Activated T-helper 9 cell treated with anti-CD3 and anti-CD28 coated beads, Interleukin-2, amount 50 U/mL, for 16 hours (primary cell): Measurements from ENCODE around the gene KDM2A.

ENCODE experiments used
- DNase-seq: peaks from one replicate; pipeline ENCODE4 v3.0.0-alpha.2; 2020; ENCODE audit warnings: low read depth

Gene KDM2A

GRCh38 chr11:67118801-67119584, at the start of gene KDM2A:
TSS of gene KDM2A (plus strand) at chr11:67119263. CDS start at chr11:67121317, 2,054 bp downstream.
- DNase-seq, result peak; percentile 99

GRCh38 chr11:67071420-67072284, 47.4 kb upstream of the KDM2A start:
- DNase-seq, result peak; percentile 59

- DNase-seq, result no peak
Measured at GRCh38 chr11:67072295-67072694, 46.8 kb upstream of the KDM2A start.

- no peak for DNase-seq
Measured at GRCh38 chr11:67073908-67074307, 45.2 kb upstream of the KDM2A start.

- no peak for DNase-seq
Measured at GRCh38 chr11:67076202-67076601, 42.9 kb upstream of the KDM2A start.

DNA sequence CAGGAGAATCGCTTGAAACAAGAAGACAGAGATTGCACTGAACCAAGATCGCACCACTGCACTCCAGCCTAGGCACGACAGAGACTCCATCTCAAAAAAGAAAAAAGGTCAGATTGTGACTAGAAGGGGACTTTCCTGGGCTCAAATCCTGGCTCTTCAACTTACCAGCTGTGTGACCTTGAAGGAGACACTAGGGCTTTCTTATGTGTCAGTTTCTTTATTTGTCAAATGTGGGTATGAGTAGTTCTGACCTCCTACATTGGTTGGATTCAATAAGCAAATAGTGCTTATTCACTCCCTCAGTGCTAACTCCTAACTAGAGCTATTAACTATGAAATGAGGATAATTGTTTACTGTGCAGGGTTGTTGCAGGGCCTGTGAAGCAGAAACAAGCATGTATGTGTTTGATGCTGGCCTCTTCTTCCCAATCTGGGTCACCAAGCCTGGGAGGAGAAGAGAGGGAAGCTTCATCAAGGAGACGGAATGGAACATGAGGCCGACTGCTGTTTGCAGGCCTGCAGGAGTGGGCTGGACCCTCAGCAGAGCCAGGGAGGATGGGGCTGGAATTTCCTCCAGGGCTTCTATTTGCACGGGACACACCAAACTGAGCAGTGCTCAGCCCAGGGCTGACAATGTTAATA, 39.9 kb upstream of the KDM2A start:
- no peak for DNase-seq

DNA sequence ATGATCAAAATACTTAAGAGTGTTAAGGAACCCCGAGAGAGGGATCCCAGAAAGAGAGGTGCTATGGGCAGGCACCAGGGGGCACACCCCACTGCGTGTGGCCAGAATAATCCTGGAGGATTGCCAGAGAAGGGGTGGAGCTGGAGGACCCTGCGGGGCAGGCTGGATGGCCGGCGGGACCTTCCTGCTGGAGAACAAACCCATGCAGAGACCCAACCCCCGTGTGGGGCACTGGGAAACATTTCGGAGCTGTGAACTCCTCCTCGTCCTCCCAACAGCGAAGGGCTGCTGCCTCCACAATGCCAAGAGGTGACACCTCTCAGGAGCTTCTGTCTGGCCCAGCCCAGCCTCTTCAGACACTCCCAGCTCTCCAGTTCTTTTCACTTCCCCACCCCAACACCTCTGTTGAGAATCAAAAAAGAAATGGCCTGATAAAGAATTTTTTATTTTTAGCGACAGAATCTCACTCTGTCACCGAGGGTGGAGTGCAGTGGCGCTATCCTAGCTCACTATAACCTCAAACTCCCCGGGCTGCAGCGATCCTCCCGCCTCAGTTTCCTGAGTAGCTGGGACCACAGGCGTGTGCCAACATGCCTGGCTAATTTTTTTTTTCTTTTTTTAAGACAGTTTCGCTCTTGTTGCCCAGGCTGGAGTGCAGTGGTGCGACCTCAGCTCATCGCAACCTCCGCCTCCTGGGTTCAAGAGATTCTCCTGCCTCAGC, 36.8 kb upstream of the KDM2A start:
- no peak for DNase-seq

- DNase-seq, result no peak
Measured at GRCh38 chr11:67083786-67084366, 35.2 kb upstream of the KDM2A start.

- no peak for DNase-seq
Measured at GRCh38 chr11:67085617-67086016, 33.4 kb upstream of the KDM2A start.

GRCh38 chr11:67090717-67091116, 28.3 kb upstream of the KDM2A start:
- no peak for DNase-seq

- no peak for DNase-seq
Measured at GRCh38 chr11:67095214-67095507, 23.9 kb upstream of the KDM2A start.

DNA sequence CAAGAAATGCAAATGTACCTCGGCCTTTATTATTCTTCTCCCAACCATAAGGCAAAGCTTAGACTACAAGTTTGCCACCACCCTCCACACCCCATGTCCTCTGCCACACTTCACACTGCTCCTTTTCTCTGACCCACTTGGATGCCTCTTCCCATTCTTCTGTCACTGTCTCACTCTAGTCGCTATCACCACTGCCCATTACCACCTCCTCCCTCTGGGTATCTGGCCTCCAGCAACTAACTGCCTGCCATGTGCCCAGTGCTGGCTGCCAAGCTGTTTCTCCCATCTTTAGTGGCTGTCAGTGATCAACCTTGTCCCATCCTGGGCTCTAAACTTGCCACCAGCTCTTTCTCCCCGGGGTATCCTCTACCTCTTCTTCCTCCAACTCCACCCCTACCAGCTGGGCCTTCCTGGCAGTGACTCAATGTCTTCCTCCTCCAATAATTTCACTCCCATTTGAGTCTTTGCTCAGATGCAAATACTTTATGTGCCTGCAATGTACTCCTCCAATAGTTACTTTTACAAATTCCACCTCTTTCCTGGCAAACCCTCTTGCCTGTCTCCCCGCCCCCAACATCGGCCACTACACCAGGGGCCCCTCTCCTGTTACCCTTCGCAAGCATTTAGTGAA, 20.1 kb upstream of the KDM2A start:
- DNase-seq, result no peak

DNA sequence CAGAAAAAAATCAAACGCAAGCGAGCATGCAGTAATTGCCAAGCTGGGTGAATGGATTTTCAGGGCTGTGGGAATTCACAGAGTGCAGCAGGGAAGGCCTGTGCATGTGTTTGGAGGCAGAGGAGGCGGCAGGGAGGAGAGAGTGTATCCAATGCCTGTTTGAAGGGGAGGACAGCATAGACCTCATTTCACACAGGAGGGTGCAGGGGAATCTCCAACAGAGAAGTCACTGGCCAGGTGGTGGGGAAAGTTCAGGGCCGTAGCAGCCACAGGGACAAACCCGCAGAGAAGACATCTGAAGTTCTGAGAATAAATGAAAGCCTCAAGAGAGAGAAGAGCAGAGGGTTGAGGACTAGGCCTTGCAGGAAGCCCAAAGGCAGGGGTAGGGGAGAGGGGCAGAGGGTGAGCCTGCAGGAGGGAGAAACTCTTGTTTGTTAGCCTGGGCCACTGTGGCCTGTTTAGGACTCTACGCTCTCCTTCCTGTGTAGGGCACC, 19.2 kb upstream of the KDM2A start:
- no peak for DNase-seq

- DNase-seq, result no peak
Measured at GRCh38 chr11:67102664-67103063, 16.4 kb upstream of the KDM2A start.

DNA sequence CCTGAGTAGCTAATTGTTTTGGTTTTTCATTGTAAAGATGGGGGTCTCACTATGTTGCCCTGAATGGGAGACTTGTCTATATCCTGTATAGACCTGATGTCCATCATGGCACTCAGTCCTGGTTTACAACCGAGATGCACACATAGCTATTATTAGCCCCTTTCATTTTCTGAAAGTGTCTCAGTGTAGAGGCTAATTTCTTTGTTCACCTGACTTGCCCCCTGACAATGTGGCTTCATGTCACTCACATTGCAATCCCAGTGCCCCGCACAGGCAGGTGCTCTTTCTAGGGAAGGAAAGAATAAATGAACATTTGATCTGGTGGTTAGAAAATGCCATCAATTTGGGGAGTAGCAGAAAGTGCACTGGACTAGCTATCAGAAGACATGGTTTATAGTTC, 13.1 kb upstream of the KDM2A start:
- DNase-seq, result no peak

GRCh38 chr11:67111261-67111660, 7.8 kb upstream of the KDM2A start:
- DNase-seq, result no peak

- no peak for DNase-seq
Measured at GRCh38 chr11:67113231-67113721, 5.8 kb upstream of the KDM2A start.

DNA sequence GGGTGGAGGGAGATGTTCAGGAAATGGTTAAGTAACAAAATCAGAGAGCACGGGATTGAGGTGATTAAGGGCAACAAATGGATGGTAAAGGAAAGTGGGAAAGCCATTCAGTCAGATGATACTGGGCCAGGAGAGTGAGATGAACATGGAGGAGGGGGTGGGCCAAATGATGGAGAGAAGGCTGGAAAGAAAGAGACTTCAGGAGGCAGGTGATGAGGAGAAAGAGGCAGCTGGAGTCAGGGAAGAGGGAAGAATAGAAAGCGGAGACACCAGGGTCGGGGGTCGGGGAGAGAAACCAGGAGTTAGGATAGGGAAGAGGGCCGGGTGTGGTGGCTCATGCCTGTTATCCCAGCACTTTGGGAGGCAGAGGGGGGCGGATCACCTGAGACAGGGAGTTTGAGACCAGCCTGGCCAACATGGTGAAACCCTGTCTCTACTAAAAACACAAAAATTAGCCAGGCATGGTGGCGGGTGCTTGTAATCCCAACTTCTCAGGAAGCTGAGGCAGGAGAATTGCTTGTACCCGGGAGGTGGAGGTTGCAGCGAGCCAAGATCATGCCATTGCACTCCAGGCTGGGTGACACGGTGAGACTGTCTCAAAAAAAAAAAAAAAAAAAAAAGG, 4.7 kb upstream of the KDM2A start:
- no peak for DNase-seq

DNA sequence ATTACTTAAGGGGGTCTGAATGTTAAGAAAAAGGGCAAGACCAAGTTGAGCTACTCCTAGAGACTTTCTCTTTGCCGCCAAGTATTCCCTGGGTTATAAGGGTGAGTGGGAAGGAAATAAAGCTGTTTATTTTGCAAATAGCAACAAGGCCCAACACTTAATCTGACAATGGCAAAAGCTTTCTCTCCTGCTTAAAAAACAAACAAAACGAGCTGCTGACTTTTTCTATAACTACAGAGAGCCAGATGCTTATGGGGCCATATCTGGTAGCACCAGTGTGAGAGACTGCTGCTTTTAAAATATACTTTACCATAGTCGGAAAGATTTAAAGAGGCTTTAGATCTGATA, 2.3 kb upstream of the KDM2A start:
- DNase-seq, result no peak

GRCh38 chr11:67117176-67117575, 1.9 kb upstream of the KDM2A start:
- DNase-seq, result no peak
